ENCODE data around the gene CLEC7A. TPM values are rescaled to one million over a fixed set of nuclear protein-coding genes. Genes with fewer than 3 reads are reported as not detected.

Gene CLEC7A
- total and polyA plus RNA-seq, 5 donors from 2014 or later, result 0.40 to 0.88 (median 0.76) TPM; not detected in 2

DNA sequence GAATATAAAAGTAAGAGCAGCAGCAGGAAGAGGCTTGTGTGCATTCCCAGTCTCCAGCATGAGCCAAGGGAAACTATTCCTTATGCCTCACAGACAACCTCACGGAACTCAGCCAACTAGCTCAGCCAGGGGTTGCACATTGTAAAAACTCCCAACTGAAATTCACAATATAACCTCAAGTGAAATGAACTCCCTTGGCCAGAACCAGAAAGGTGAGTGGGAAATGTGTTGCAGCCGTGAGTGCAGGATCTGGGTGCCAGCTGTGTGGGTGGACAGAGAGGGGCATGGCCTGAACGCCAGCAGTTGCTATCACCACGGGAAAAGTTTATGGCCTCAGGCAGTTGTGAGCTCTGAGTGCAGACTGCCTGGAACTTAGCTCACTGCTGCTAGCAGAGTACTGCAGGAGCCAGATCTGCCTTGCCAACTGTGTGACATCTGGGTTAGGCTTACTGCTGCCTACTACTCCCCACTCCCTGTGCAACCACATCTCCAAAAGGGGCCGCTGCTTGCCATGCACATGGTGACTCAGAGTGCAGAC, 28.9 kb downstream of the CLEC7A start:
- Mint-ChIP-seq H3K36me3 (no peaks in the 10 kb centered on the region), H3K27me3 (peaks cover 20% of the 10 kb centered on the region), H3K9me3 (peaks cover 0 to 8% (median 6%) of the 10 kb centered on the region in 7 donors), H3K4me3 (no peak overlapping the region), H3K4me1 (no peaks in the 10 kb centered on the region), H3K27ac (no peak overlapping the region)
- DNase-seq (no peak), ATAC-seq (ENCODE audit: low read depth in 2 of 2) (no peak)
- no peaks in the 10 kb centered on the region for H3K4me1 ChIP-seq (ENCODE audit: control insufficient read depth, insufficient read depth, low read length, poor library complexity, severe bottlenecking)
- H3K4me3 ChIP-seq (ENCODE audit: low read depth, low read length), result no peak overlapping the region
- H3K27me3 ChIP-seq (ENCODE audit: control insufficient read depth, insufficient read depth, low read length), result peaks cover 2% of the 10 kb centered on the region
- H3K36me3 ChIP-seq (ENCODE audit: control insufficient read depth, insufficient read depth, low read length), result no peaks in the 10 kb centered on the region
- no peak overlapping the region for H3K27ac ChIP-seq (ENCODE audit: insufficient read depth, low read length, poor library complexity, severe bottlenecking)
- H3K9me3 ChIP-seq (ENCODE audit: control insufficient read depth in 2 of 2, low read length in 2 of 2), result no peaks in the 10 kb centered on the region

DNA sequence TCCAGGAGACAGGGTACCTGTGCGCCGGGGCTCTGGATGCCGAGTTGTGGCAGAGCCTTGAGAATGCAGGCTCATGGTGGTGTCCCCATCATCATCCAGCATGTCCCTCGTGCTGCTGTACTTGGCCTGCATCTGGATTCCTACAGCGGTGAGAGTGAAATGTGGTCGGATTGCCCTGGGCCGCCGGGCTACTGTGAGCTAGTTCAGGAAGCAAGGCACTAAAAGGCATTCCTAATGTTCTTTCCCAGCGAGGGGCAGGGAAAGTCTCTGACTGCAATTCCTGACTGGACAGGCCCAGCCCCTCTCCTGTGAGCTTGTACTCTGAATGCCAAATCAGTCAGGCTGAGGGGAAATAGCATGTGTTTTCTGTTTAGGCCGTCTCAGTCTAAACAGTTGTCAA, 31.2 kb downstream of the CLEC7A start, which contains the start of gene CLEC1A:
Gene CLEC1A, minus strand, starts transcription at position 195 of the 400 bp plus-strand sequence. Its CDS starts 63 bp downstream, at position 132.
- Mint-ChIP-seq H3K4me1 (no peaks in the 10 kb centered on the region), H3K27ac (no peak within 1 kb of the TSS), H3K27me3 (peaks cover 5% of the 10 kb centered on the region), H3K9me3 (peaks cover 0 to 5% (median 0%) of the 10 kb centered on the region in 7 donors), H3K36me3 (no peaks in the 10 kb centered on the region), H3K4me3 (no peak within 1 kb of the TSS)
- no peak within 1 kb of the TSS for H3K27ac ChIP-seq (ENCODE audit: insufficient read depth, low read length, poor library complexity, severe bottlenecking)
- H3K4me3 ChIP-seq (ENCODE audit: low read depth, low read length), result no peak within 1 kb of the TSS
- peaks cover 7% of the 10 kb centered on the region for H3K27me3 ChIP-seq (ENCODE audit: control insufficient read depth, insufficient read depth, low read length)
- DNase-seq (no peak), ATAC-seq (ENCODE audit: low read depth in 2 of 2) (no peak)
- no peaks in the 10 kb centered on the region for H3K9me3 ChIP-seq (ENCODE audit: control insufficient read depth in 2 of 2, low read length in 2 of 2)
- no peaks in the 10 kb centered on the region for H3K4me1 ChIP-seq (ENCODE audit: control insufficient read depth, insufficient read depth, low read length, poor library complexity, severe bottlenecking)
- no peaks in the 10 kb centered on the region for H3K36me3 ChIP-seq (ENCODE audit: control insufficient read depth, insufficient read depth, low read length)

DNA sequence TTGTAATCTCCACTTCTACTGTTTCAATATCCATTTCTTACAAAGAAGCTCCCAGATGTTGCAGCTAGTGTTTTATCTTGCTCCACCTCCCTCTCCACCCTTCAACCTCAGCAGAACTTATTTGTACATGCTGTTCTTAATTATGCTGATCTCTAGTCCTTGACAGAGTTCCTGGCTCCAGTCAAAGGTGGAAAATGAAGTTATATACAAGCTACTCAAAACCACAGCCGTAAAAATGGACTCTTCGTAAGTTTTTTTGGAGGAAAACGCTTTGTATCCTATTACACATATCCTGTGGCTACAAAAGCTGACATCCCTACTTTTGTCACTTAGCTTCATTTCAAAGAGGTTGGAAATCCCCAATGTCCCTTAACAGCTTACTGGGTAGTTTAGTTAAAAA, 32.5 kb downstream of the CLEC7A start:
- no peak for DNase-seq
- Mint-ChIP-seq H3K9me3 (peaks cover 0 to 2% (median 0%) of the 10 kb centered on the region in 7 donors), H3K4me3 (no peak overlapping the region), H3K27me3 (peaks cover 5% of the 10 kb centered on the region), H3K4me1 (no peaks in the 10 kb centered on the region), H3K27ac (no peak overlapping the region), H3K36me3 (no peaks in the 10 kb centered on the region)
- Histone ChIP-seq H3K9me3 (ENCODE audit: control insufficient read depth in 2 of 2, low read length in 2 of 2) (no peaks in the 10 kb centered on the region), H3K27me3 (ENCODE audit: control insufficient read depth, insufficient read depth, low read length) (peaks cover 7% of the 10 kb centered on the region), H3K4me1 (ENCODE audit: control insufficient read depth, insufficient read depth, low read length, poor library complexity, severe bottlenecking) (no peaks in the 10 kb centered on the region), H3K4me3 (ENCODE audit: low read depth, low read length) (no peak overlapping the region), H3K36me3 (ENCODE audit: control insufficient read depth, insufficient read depth, low read length) (no peaks in the 10 kb centered on the region), H3K27ac (ENCODE audit: insufficient read depth, low read length, poor library complexity, severe bottlenecking) (no peak overlapping the region)
- no peak for ATAC-seq (ENCODE audit: low read depth in 2 of 2)

DNA sequence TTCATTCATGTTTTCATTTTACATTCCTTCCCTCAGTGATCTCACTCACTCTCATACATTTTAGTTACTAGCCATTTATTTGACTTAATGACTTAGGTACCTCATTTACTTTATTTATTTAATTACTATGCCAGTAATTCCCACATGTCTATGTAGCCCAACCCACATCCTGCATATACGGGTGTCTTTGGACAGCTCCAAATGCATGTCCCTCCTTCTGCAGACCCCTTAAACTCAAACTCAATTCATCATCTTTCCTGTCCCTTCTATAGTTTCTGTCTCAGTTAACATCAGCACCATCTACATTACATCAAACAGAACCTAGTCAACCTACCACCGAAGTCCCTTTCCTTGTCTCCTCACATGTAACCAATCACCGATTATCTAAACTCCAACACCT, 34.0 kb downstream of the CLEC7A start:
- DNase-seq (no peak), ATAC-seq (ENCODE audit: low read depth in 2 of 2) (no peak)
- no peaks in the 10 kb centered on the region for H3K4me1 ChIP-seq (ENCODE audit: control insufficient read depth, insufficient read depth, low read length, poor library complexity, severe bottlenecking)
- no peaks in the 10 kb centered on the region for H3K36me3 ChIP-seq (ENCODE audit: control insufficient read depth, insufficient read depth, low read length)
- Mint-ChIP-seq H3K4me3 (no peak overlapping the region), H3K36me3 (no peaks in the 10 kb centered on the region), H3K9me3 (peaks cover 0 to 2% (median 0%) of the 10 kb centered on the region in 7 donors), H3K27me3 (no peaks in the 10 kb centered on the region), H3K4me1 (no peaks in the 10 kb centered on the region), H3K27ac (no peak overlapping the region)
- H3K9me3 ChIP-seq (ENCODE audit: control insufficient read depth in 2 of 2, low read length in 2 of 2), result no peaks in the 10 kb centered on the region
- no peak overlapping the region for H3K27ac ChIP-seq (ENCODE audit: insufficient read depth, low read length, poor library complexity, severe bottlenecking)
- no peak overlapping the region for H3K4me3 ChIP-seq (ENCODE audit: low read depth, low read length)
- H3K27me3 ChIP-seq (ENCODE audit: control insufficient read depth, insufficient read depth, low read length), result peaks cover 7% of the 10 kb centered on the region

DNA sequence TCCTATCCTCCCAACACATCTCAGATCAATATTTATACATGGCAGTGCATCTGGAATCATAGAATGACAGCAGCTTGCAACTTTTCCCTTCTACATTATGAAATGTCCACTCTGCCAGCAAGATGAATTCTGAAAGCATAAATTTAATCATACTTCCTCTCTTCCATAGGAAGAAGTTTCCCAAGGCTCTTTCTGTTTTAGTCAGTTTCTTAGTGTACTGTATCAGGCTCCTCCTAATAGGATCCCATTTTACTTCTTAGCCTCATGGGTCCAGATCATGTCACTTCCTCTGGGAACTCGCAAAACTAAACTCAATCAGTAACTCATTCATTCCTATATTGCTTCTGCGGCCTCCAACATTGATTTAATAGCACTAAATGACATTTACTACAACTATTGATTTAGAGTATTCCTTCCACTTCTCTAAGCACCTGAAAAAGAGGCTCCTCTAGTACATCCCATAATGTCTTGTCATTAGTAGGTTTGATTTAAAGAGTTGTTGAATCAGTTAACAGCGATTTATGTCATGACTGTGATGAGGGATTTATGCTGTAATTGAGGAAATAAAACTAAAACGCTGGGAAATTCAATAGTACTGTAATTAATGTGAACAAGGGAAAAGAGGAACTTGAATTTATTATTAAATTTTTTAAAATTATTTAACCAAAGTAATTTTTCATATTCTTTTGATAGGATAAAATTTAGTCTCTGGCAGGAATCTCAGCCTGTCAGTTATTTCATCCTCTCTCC, 35.2 kb downstream of the CLEC7A start:
- no peak for ATAC-seq (ENCODE audit: low read depth in 2 of 2)

DNA sequence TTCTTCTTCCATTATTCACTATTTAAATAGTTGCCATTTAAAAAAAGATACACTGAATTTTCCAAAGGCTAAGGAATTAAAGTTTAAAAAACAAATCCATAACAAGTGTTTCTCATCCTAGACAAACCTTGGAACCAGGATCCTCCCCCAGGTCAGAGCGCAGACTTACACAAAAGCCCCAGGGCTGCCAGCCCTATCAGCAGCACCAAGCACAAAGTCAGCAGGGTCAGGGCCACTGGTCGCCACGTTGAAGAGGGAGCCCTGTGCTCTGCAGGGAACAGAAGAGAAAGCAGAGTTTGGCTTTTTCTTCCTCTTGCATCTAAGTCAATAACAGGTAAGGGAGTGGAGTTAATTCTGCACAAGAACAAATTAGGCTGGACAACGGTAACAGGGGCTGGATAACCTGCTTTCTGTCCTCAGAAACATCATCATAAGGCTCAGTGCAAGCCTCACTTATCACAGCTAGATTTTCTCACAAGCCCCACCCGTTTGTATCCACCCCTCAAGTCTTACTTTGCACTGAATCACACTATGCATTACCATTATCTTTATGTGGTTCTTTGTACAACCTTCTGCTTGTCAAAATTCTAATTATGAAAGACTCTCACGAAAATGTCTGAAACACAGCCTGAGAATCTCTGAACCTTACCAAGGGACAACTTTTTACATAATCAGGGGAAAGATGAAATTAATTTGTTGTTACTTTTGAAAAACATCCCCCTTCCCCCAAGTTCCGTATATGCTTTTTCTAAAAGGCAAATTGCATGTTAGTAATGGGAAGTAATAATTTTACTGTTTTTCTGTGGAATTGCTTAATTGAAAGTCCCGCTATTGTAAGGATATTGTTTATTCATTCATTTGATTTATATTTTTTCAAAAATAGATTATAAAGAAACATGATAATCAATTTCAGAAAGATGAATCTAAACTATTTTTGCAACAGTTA, 40.8 kb downstream of the CLEC7A start:
- H3K9me3 ChIP-seq (ENCODE audit: control insufficient read depth in 2 of 2, low read length in 2 of 2), result no peaks in the 10 kb centered on the region
- Mint-ChIP-seq H3K36me3 (no peaks in the 10 kb centered on the region), H3K9me3 (peaks cover 0 to 5% (median 2%) of the 10 kb centered on the region in 7 donors), H3K27me3 (peaks cover 7% of the 10 kb centered on the region), H3K4me3 (no peak overlapping the region), H3K27ac (peak overlapping the region in 1 of 3 donors; percentile 32), H3K4me1 (peaks cover 0 to 3% (median 0%) of the 10 kb centered on the region in 4 donors)
- no peaks in the 10 kb centered on the region for H3K4me1 ChIP-seq (ENCODE audit: control insufficient read depth, insufficient read depth, low read length, poor library complexity, severe bottlenecking)
- DNase-seq (no peak), ATAC-seq (ENCODE audit: low read depth in 2 of 2) (no peak)
- no peaks in the 10 kb centered on the region for H3K36me3 ChIP-seq (ENCODE audit: control insufficient read depth, insufficient read depth, low read length)
- H3K4me3 ChIP-seq (ENCODE audit: low read depth, low read length), result no peak overlapping the region
- H3K27ac ChIP-seq (ENCODE audit: insufficient read depth, low read length, poor library complexity, severe bottlenecking), result no peak overlapping the region
- H3K27me3 ChIP-seq (ENCODE audit: control insufficient read depth, insufficient read depth, low read length), result peaks cover 3% of the 10 kb centered on the region

More for the DNA sequence above, 35.2 kb downstream of the CLEC7A start:
- H3K4me1 Mint-ChIP-seq, result peaks cover 0 to 2% (median 0%) of the 10 kb centered on the region in 4 donors
- no peaks in the 10 kb centered on the region for H3K36me3 Mint-ChIP-seq
- peaks cover 7% of the 10 kb centered on the region for H3K27me3 ChIP-seq (ENCODE audit: control insufficient read depth, insufficient read depth, low read length)
- no peaks in the 10 kb centered on the region for H3K27me3 Mint-ChIP-seq
- no peak for DNase-seq
- no peak overlapping the region for H3K4me3 Mint-ChIP-seq
- H3K27ac ChIP-seq (ENCODE audit: insufficient read depth, low read length, poor library complexity, severe bottlenecking), result no peak overlapping the region
- H3K4me1 ChIP-seq (ENCODE audit: control insufficient read depth, insufficient read depth, low read length, poor library complexity, severe bottlenecking), result no peaks in the 10 kb centered on the region
- H3K27ac Mint-ChIP-seq, result no peak overlapping the region
- no peak overlapping the region for H3K4me3 ChIP-seq (ENCODE audit: low read depth, low read length)
- no peaks in the 10 kb centered on the region for H3K36me3 ChIP-seq (ENCODE audit: control insufficient read depth, insufficient read depth, low read length)
- no peaks in the 10 kb centered on the region for H3K9me3 ChIP-seq (ENCODE audit: control insufficient read depth in 2 of 2, low read length in 2 of 2)
- no peaks in the 10 kb centered on the region for H3K9me3 Mint-ChIP-seq

DNA sequence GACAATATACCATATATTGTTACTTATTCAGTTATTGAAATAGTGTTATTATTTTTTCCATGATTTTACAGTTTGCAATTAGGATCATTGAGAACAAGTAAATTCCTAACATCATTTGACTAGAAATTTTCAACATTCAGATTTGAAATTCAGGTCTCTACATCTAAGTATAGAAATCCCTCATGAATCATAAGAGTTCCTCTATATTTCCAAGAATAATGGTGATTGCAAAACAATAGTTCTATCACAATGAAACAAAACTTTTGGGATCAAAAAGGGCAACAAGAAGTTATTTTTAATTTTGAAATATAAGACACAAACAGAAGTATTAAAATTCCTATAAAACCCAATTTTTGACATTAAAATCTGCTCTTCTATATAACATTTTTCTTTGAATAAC, 42.0 kb downstream of the CLEC7A start:
- H3K4me1 Mint-ChIP-seq, result peaks cover 0 to 3% (median 0%) of the 10 kb centered on the region in 4 donors
- no peak overlapping the region for H3K4me3 Mint-ChIP-seq
- Histone ChIP-seq H3K4me1 (ENCODE audit: control insufficient read depth, insufficient read depth, low read length, poor library complexity, severe bottlenecking) (no peaks in the 10 kb centered on the region), H3K4me3 (ENCODE audit: low read depth, low read length) (no peak overlapping the region), H3K27me3 (ENCODE audit: control insufficient read depth, insufficient read depth, low read length) (peaks cover 3% of the 10 kb centered on the region), H3K9me3 (ENCODE audit: control insufficient read depth in 2 of 2, low read length in 2 of 2) (no peaks in the 10 kb centered on the region), H3K27ac (ENCODE audit: insufficient read depth, low read length, poor library complexity, severe bottlenecking) (no peak overlapping the region), H3K36me3 (ENCODE audit: control insufficient read depth, insufficient read depth, low read length) (no peaks in the 10 kb centered on the region)
- ATAC-seq (ENCODE audit: low read depth in 2 of 2) (no peak), DNase-seq (no peak)
- H3K9me3 Mint-ChIP-seq, result peaks cover 0 to 9% (median 6%) of the 10 kb centered on the region in 7 donors
- H3K27ac Mint-ChIP-seq, result no peak overlapping the region
- H3K27me3 Mint-ChIP-seq, result peaks cover 7% of the 10 kb centered on the region
- no peaks in the 10 kb centered on the region for H3K36me3 Mint-ChIP-seq
